Right cardiac atrium (tissue), 5 donors: ENCODE measurements around the gene SLC37A2. TPM values are rescaled to one million over a fixed set of nuclear protein-coding genes. Genes with fewer than 3 reads are reported as not detected.
A peak's percentile ranks its signal among the peaks of the same experiment; 100 is the strongest.

ENCODE experiments used
- ATAC-seq, 2 donors: fragments of 200-7000 bp; cut with Tn5 transposase; one replicate each; pipeline versions ENCODE4 v1.8.0 to v1.9.1; 2020; ENCODE audit warnings: moderate library complexity in 2 of 2, mild to moderate bottlenecking in 1 of 2
- DNase-seq, 3 donors: peaks; one replicate each; pipeline ENCODE4 v3.0.0-alpha.2; 2020
- H3K27ac ChIP-seq: one replicate; pipeline ENCODE4 v1.5.1; 2013; ENCODE audit warnings: mild to moderate bottlenecking, low read length, control low read depth, moderate library complexity
- H3K27me3 ChIP-seq: one replicate; pipeline ENCODE4 v1.6.1; 2013; ENCODE audit not compliant: control insufficient read depth, insufficient read depth
- H3K4me1 ChIP-seq: one replicate; pipeline ENCODE4 v1.6.1; 2013; ENCODE audit warnings: low read length; ENCODE audit not compliant: control insufficient read depth, insufficient read depth
- H3K4me3 ChIP-seq: one replicate; pipeline ENCODE4 v1.5.1; 2013; ENCODE audit warnings: low read length, control low read depth
- H3K9me3 ChIP-seq: one replicate; pipeline ENCODE4 v1.6.1; 2013; ENCODE audit warnings: low read length; ENCODE audit not compliant: control insufficient read depth
- WGBS: extraction: QIAGEN DNeasy Blood & Tissue Kit; methylation state at CpG from one replicate; pipeline ENCODE4 v1.1.7; 2013; 5-methylcytosine and 5-hydroxymethylcytosine counted together
- intact Hi-C, 4 donors: fragments of 100-400 bp; cut with DNase I; formaldehyde crosslinking; loops; one replicate each; pipeline versions ENCODE4 v1.11.0 to v1.14.0; 2022 to 2023
- polyA plus RNA-seq: library from polyadenylated mRNA; stranded (reverse); fragments of 200-250 nt; gene quantifications from one replicate; pipeline ENCODE4 v1.2.3, GENCODE V29; 2013
- total RNA-seq, 4 donors: library from RNA; stranded (reverse); fragmentation: NEBNext Ultra II Directional; extraction: Animal tissue kit (Norgen Biotek cat#: 25700); gene quantifications; one replicate each; pipeline ENCODE4 v1.2.1, GENCODE V29; 2021
- donor health status: healthy with polysubstance abuse.
- donor health status: DM: no; HTN: yes; CAD: no.
- donor health status: DM: no; HTN: no; CAD: no.
- donor health status: DM: no; HTN: yes; CAD: no; lungs with severe emphysema.
- donor health status: DM: yes; HTN: yes; CAD: no.

The SLC37A2 gene
- total and polyA plus RNA-seq, 5 donors = 0.97 to 4.6 (median 4.1) TPM

GRCh38 chr11:125112208-125112604 is 49.1 kb downstream of the SLC37A2 start:
- DNase-seq = no peak
- 79% methylated on average over 9 of the region's 9 CpGs for WGBS
- Histone ChIP-seq H3K4me1 (no peaks in the 10 kb centered on the region), H3K4me3 (peak overlapping the region; percentile 43), H3K9me3 (no peaks in the 10 kb centered on the region), H3K27ac (no peak overlapping the region), H3K27me3 (no peaks in the 10 kb centered on the region)
- ATAC-seq = no peak
- intact Hi-C loops = no loop called here

- WGBS = 71% methylated on average over 8 of the region's 8 CpGs
- Histone ChIP-seq H3K9me3 (no peaks in the 10 kb centered on the region), H3K27ac (no peak overlapping the region), H3K4me1 (no peaks in the 10 kb centered on the region), H3K27me3 (no peaks in the 10 kb centered on the region), H3K4me3 (no peak overlapping the region)
- DNase-seq (no peak), ATAC-seq (no peak)
- intact Hi-C loops = no loop called here
Observed at GRCh38 chr11:125114518-125114917, 51.4 kb downstream of the SLC37A2 start.

- H3K27ac ChIP-seq = no peak overlapping the region
- DNase-seq = no peak
- no peaks in the 10 kb centered on the region for H3K4me1 ChIP-seq
- H3K27me3 ChIP-seq = no peaks in the 10 kb centered on the region
- no peak overlapping the region for H3K4me3 ChIP-seq
- no peaks in the 10 kb centered on the region for H3K9me3 ChIP-seq
- intact Hi-C loops = no loop called here
- 60% methylated on average over 4 of the region's 4 CpGs for WGBS
- ATAC-seq = no peak
Observed at GRCh38 chr11:125117429-125117828, 54.3 kb downstream of the SLC37A2 start.

- WGBS = 78% methylated on average over 4 of the region's 4 CpGs
- H3K9me3 ChIP-seq = no peaks in the 10 kb centered on the region
- H3K27ac ChIP-seq = no peak overlapping the region
- no peak overlapping the region for H3K4me3 ChIP-seq
- no peak for ATAC-seq
- H3K27me3 ChIP-seq = no peaks in the 10 kb centered on the region
- intact Hi-C loops = no loop called here
- peaks cover 3% of the 10 kb centered on the region for H3K4me1 ChIP-seq
- DNase-seq = no peak
Observed at GRCh38 chr11:125123194-125123946, 60.3 kb downstream of the SLC37A2 start.

GRCh38 chr11:125123947-125124617 is 61.0 kb downstream of the SLC37A2 start:
- intact Hi-C loops = no loop called here
- WGBS = 58% methylated on average over 10 of the region's 10 CpGs
- Histone ChIP-seq H3K9me3 (no peaks in the 10 kb centered on the region), H3K4me3 (no peak overlapping the region), H3K4me1 (peaks cover 3% of the 10 kb centered on the region), H3K27me3 (no peaks in the 10 kb centered on the region), H3K27ac (no peak overlapping the region)
- ATAC-seq (peak; percentile 90 to 92), DNase-seq (peak; percentile 67 to 87 (median 81))

- Histone ChIP-seq H3K4me1 (peaks cover 3% of the 10 kb centered on the region), H3K4me3 (no peak overlapping the region), H3K27me3 (no peaks in the 10 kb centered on the region), H3K9me3 (no peaks in the 10 kb centered on the region), H3K27ac (no peak overlapping the region)
- intact Hi-C loops = no loop called here
- DNase-seq = no peak
- no peak for ATAC-seq
- 84% methylated on average over 4 of the region's 4 CpGs for WGBS
Observed at GRCh38 chr11:125124618-125124992, 61.5 kb downstream of the SLC37A2 start.

- Histone ChIP-seq H3K27me3 (no peaks in the 10 kb centered on the region), H3K4me1 (peaks cover 3% of the 10 kb centered on the region), H3K27ac (no peak overlapping the region), H3K4me3 (no peak overlapping the region), H3K9me3 (no peaks in the 10 kb centered on the region)
- no peak for DNase-seq
- 67% methylated on average over 4 of the region's 4 CpGs for WGBS
- intact Hi-C loops = no loop called here
- ATAC-seq = no peak
Observed at GRCh38 chr11:125128450-125128849, 65.3 kb downstream of the SLC37A2 start.

GRCh38 chr11:125129316-125129993 is 66.3 kb downstream of the SLC37A2 start:
- intact Hi-C loops = no loop called here
- H3K4me1 ChIP-seq = no peaks in the 10 kb centered on the region

GRCh38 chr11:125132071-125132470 is 69.0 kb downstream of the SLC37A2 start:
- WGBS = 38% methylated on average over 1 of the region's 1 CpG
- DNase-seq = no peak
- Histone ChIP-seq H3K27me3 (no peaks in the 10 kb centered on the region), H3K4me1 (no peaks in the 10 kb centered on the region), H3K27ac (no peak overlapping the region), H3K9me3 (no peaks in the 10 kb centered on the region), H3K4me3 (no peak overlapping the region)
- intact Hi-C loops = no loop called here
- ATAC-seq = no peak

More at GRCh38 chr11:125129316-125129993, 66.3 kb downstream of the SLC37A2 start:
- DNase-seq (no peak), ATAC-seq (no peak)
- Histone ChIP-seq H3K4me3 (no peak overlapping the region), H3K9me3 (no peaks in the 10 kb centered on the region), H3K27me3 (no peaks in the 10 kb centered on the region), H3K27ac (no peak overlapping the region)
- 71% methylated on average over 22 of the region's 22 CpGs for whole genome bisulfite sequencing

- ATAC-seq (no peak), DNase-seq (no peak)
- 78% methylated on average over 7 of the region's 7 CpGs for WGBS
- no peak overlapping the region for H3K4me3 ChIP-seq
- no peak overlapping the region for H3K27ac ChIP-seq
- H3K4me1 ChIP-seq = no peaks in the 10 kb centered on the region
- intact Hi-C loops = no loop called here
- no peaks in the 10 kb centered on the region for H3K27me3 ChIP-seq
- H3K9me3 ChIP-seq = no peaks in the 10 kb centered on the region
Observed at GRCh38 chr11:125132596-125132995, 69.5 kb downstream of the SLC37A2 start.

GRCh38 chr11:125136001-125136400 is 72.9 kb downstream of the SLC37A2 start:
- intact Hi-C loops = no loop called here
- no peaks in the 10 kb centered on the region for H3K27me3 ChIP-seq
- no peaks in the 10 kb centered on the region for H3K4me1 ChIP-seq
- no peak for ATAC-seq
- no peak for DNase-seq
- no peak overlapping the region for H3K4me3 ChIP-seq
- H3K27ac ChIP-seq = no peak overlapping the region
- no peaks in the 10 kb centered on the region for H3K9me3 ChIP-seq
